ENCODE data around the gene EFNA4. TPM values are rescaled to one million over a fixed set of nuclear protein-coding genes. Genes with fewer than 3 reads are reported as not detected.

EFNA4 gene
- total RNA-seq, 2 donors from 2014 or later, result 2.2 to 3.5 TPM

GRCh38 chr1:155057788-155058211 lies 5.7 kb upstream of the EFNA4 start:
- Histone ChIP-seq H3K4me3 (no peak overlapping the region), H3K4me1 (peaks cover 0 to 28% of the 10 kb centered on the region in 2 donors), H3K36me3 (peaks cover 63% of the 10 kb centered on the region), H3K9me3 (no peaks in the 10 kb centered on the region), H3K27ac (no peak overlapping the region), H3K27me3 (no peaks in the 10 kb centered on the region)
- TF ChIP-seq CTCF (IDR thresholded peaks at IDR 0.05), result no peak
- DNase-seq (ENCODE audit: low spot score), result no peak

GRCh38 chr1:155060736-155061135 lies 2.8 kb upstream of the EFNA4 start:
- no peak for TF ChIP-seq CTCF (IDR thresholded peaks at IDR 0.05)
- H3K4me3 ChIP-seq, result no peak overlapping the region
- H3K36me3 ChIP-seq, result peaks cover 49% of the 10 kb centered on the region
- H3K27ac ChIP-seq, result no peak overlapping the region
- H3K4me1 ChIP-seq, result peaks cover 0 to 33% of the 10 kb centered on the region in 2 donors
- no peaks in the 10 kb centered on the region for H3K9me3 ChIP-seq
- no peak for DNase-seq (ENCODE audit: low spot score)
- H3K27me3 ChIP-seq, result no peaks in the 10 kb centered on the region

- peaks cover 0 to 33% of the 10 kb centered on the region in 2 donors for H3K4me1 ChIP-seq
- H3K27me3 ChIP-seq, result no peaks in the 10 kb centered on the region
- DNase-seq (ENCODE audit: low spot score), result peak; percentile 86
- no peak overlapping the region for H3K4me3 ChIP-seq
- H3K36me3 ChIP-seq, result peaks cover 41% of the 10 kb centered on the region
- peak; percentile 100 for TF ChIP-seq CTCF (IDR thresholded peaks at IDR 0.05)
- H3K9me3 ChIP-seq, result no peaks in the 10 kb centered on the region
- H3K27ac ChIP-seq, result no peak overlapping the region
Measured at GRCh38 chr1:155061381-155062150, 2.0 kb upstream of the EFNA4 start.

GRCh38 chr1:155062151-155062686 lies 1.3 kb upstream of the EFNA4 start:
- Histone ChIP-seq H3K27ac (no peak overlapping the region), H3K4me3 (peak overlapping the region in 1 of 2 donors; percentile 83), H3K4me1 (peaks cover 0 to 33% of the 10 kb centered on the region in 2 donors), H3K9me3 (no peaks in the 10 kb centered on the region), H3K36me3 (peaks cover 35% of the 10 kb centered on the region), H3K27me3 (no peaks in the 10 kb centered on the region)
- TF ChIP-seq CTCF (IDR thresholded peaks at IDR 0.05), result no peak
- no peak for DNase-seq (ENCODE audit: low spot score)

- no peak for DNase-seq (ENCODE audit: low spot score)
- peak; percentile 81 to 84 for TF ChIP-seq CTCF (IDR thresholded peaks at IDR 0.05)
- no peaks in the 10 kb centered on the region for H3K27me3 ChIP-seq
- H3K4me3 ChIP-seq, result peak overlapping the region; percentile 75 to 83
- H3K36me3 ChIP-seq, result peaks cover 29% of the 10 kb centered on the region
- no peaks in the 10 kb centered on the region for H3K9me3 ChIP-seq
- H3K4me1 ChIP-seq, result peaks cover 0 to 33% of the 10 kb centered on the region in 2 donors
- peak overlapping the region in 1 of 2 donors; percentile 88 for H3K27ac ChIP-seq
Measured at GRCh38 chr1:155062702-155063411, 683 bp upstream of the EFNA4 start.
